Muscle of leg (tissue), 9 donors: Measurements from ENCODE around the gene ANKRD52. TPM values are rescaled to one million over a fixed set of nuclear protein-coding genes. Genes with fewer than 3 reads are reported as not detected.

Source experiments
- polyA plus RNA-seq, 8 donors: library from polyadenylated mRNA; unstranded; fragments of 120-200 nt; gene quantifications; one replicate each; pipeline versions ENCODE4 v1.2.1 to v1.2.3, GENCODE V29; 2013; ENCODE audit warnings: inconsistent platforms in 1 of 8, low replicate concordance in 1 of 8; ENCODE audit not compliant: insufficient read length in 8 of 8, insufficient read depth in 1 of 8
- total RNA-seq: library from RNA; stranded (reverse); fragments of 120-200 nt; gene quantifications from one replicate; pipeline ENCODE4 v1.2.4, GENCODE V29; 2013

Gene ANKRD52
- total and polyA plus RNA-seq, 9 donors, result 8.6 to 22.6 (median 18.8) TPM

Other genes starting within 250 kb of the ANKRD52 start
- 2.2 TPM for gene IKZF4, start 237.3 kb downstream of the ANKRD52 start, total RNA-seq
- gene IKZF4, start 237.3 kb downstream of the ANKRD52 start, polyA plus RNA-seq, result 1 to 10 TPM; 5.0 to 8.7 (median 7.1) TPM
- gene RPS26, start 216.5 kb downstream of the ANKRD52 start, total RNA-seq, result 255 TPM
- 100 to 1,000 TPM in 5 of 8 donors, 10 to 100 TPM in 3; 84.2 to 522 (median 202) TPM for gene RPS26, start 216.5 kb downstream of the ANKRD52 start, polyA plus RNA-seq
- gene ERBB3, start 178.2 kb downstream of the ANKRD52 start, total RNA-seq, result 126 TPM
- 100 to 1,000 TPM; 116 to 224 (median 149) TPM for gene ERBB3, start 178.2 kb downstream of the ANKRD52 start, polyA plus RNA-seq
- gene PA2G4, start 153.8 kb downstream of the ANKRD52 start, total RNA-seq, result 97.2 TPM
- 100 to 1,000 TPM in 7 of 8 donors, 10 to 100 TPM in 1; 97.8 to 128 (median 119) TPM for gene PA2G4, start 153.8 kb downstream of the ANKRD52 start, polyA plus RNA-seq
- gene RPL41, start 141.8 kb downstream of the ANKRD52 start, total RNA-seq, result 9,217 TPM
- gene RPL41, start 141.8 kb downstream of the ANKRD52 start, polyA plus RNA-seq, result 1,000 to 10,000 TPM; 4,607 to 7,530 (median 5,394) TPM
- 4.2 TPM for gene ZC3H10, start 140.1 kb downstream of the ANKRD52 start, total RNA-seq
- 1 to 10 TPM; 4.1 to 7.7 (median 4.8) TPM for gene ZC3H10, start 140.1 kb downstream of the ANKRD52 start, polyA plus RNA-seq
- 63.7 TPM for gene ESYT1, start 130.1 kb downstream of the ANKRD52 start, total RNA-seq
- 10 to 100 TPM; 75.3 to 90.9 (median 86.2) TPM for gene ESYT1, start 130.1 kb downstream of the ANKRD52 start, polyA plus RNA-seq
- gene MYL6B, start 105.8 kb downstream of the ANKRD52 start, total RNA-seq, result 682 TPM
- 1,000 to 10,000 TPM in 2 of 8 donors, 100 to 1,000 TPM in 6; 543 to 1,374 (median 850) TPM for gene MYL6B, start 105.8 kb downstream of the ANKRD52 start, polyA plus RNA-seq
- gene MYL6, start 100.0 kb downstream of the ANKRD52 start, total RNA-seq, result 1,791 TPM
- gene MYL6, start 100.0 kb downstream of the ANKRD52 start, polyA plus RNA-seq, result 1,000 to 10,000 TPM; 1,431 to 2,233 (median 1,647) TPM
- 46.8 TPM for gene SMARCC2, start 68.9 kb downstream of the ANKRD52 start, total RNA-seq
- 10 to 100 TPM; 53.3 to 71.7 (median 55.9) TPM for gene SMARCC2, start 68.9 kb downstream of the ANKRD52 start, polyA plus RNA-seq
- gene RNF41, start 36.5 kb downstream of the ANKRD52 start, total RNA-seq, result 47.5 TPM
- 10 to 100 TPM; 35.5 to 49.3 (median 44.1) TPM for gene RNF41, start 36.5 kb downstream of the ANKRD52 start, polyA plus RNA-seq
- gene NABP2, start 34.0 kb downstream of the ANKRD52 start, total RNA-seq, result 24.1 TPM
- 10 to 100 TPM; 16.1 to 23.6 (median 20.3) TPM for gene NABP2, start 34.0 kb downstream of the ANKRD52 start, polyA plus RNA-seq
- 0.35 TPM for gene SLC39A5, start 28.3 kb downstream of the ANKRD52 start, total RNA-seq
- 10 to 100 TPM in 1 of 8 donors, 1 to 10 TPM in 2, under 1 TPM in 5; 0.32 to 18.5 (median 0.63) TPM for gene SLC39A5, start 28.3 kb downstream of the ANKRD52 start, polyA plus RNA-seq
- 18.9 TPM for gene COQ10A, start 8.6 kb upstream of the ANKRD52 start, total RNA-seq
- 10 to 100 TPM; 13.4 to 34.4 (median 19.0) TPM for gene COQ10A, start 8.6 kb upstream of the ANKRD52 start, polyA plus RNA-seq
- 93.5 TPM for gene CS, start 41.9 kb upstream of the ANKRD52 start, total RNA-seq
- 100 to 1,000 TPM; 174 to 252 (median 214) TPM for gene CS, start 41.9 kb upstream of the ANKRD52 start, polyA plus RNA-seq
- 78.3 TPM for gene CNPY2, start 57.6 kb upstream of the ANKRD52 start, total RNA-seq
- 10 to 100 TPM; 41.5 to 73.0 (median 61.1) TPM for gene CNPY2, start 57.6 kb upstream of the ANKRD52 start, polyA plus RNA-seq
- 39.8 TPM for gene PAN2, start 75.6 kb upstream of the ANKRD52 start, total RNA-seq
- gene PAN2, start 75.6 kb upstream of the ANKRD52 start, polyA plus RNA-seq, result 10 to 100 TPM; 27.9 to 49.6 (median 41.9) TPM
- gene IL23A, start 80.5 kb upstream of the ANKRD52 start, total RNA-seq, result 0.18 TPM
- gene IL23A, start 80.5 kb upstream of the ANKRD52 start, polyA plus RNA-seq, result under 1 TPM; 0.24 to 0.74 (median 0.44) TPM
- 63.4 TPM for gene STAT2, start 101.7 kb upstream of the ANKRD52 start, total RNA-seq
- gene STAT2, start 101.7 kb upstream of the ANKRD52 start, polyA plus RNA-seq, result 10 to 100 TPM; 40.9 to 71.8 (median 59.6) TPM
- gene APOF, start 104.5 kb upstream of the ANKRD52 start, total RNA-seq, result not detected
- gene APOF, start 104.5 kb upstream of the ANKRD52 start, polyA plus RNA-seq, result not detected
- 5.2 TPM for gene TIMELESS, start 191.0 kb upstream of the ANKRD52 start, total RNA-seq
- gene TIMELESS, start 191.0 kb upstream of the ANKRD52 start, polyA plus RNA-seq, result 10 to 100 TPM; 14.5 to 22.8 (median 16.7) TPM
- not detected for gene MIP, start 196.3 kb upstream of the ANKRD52 start, total RNA-seq
- gene MIP, start 196.3 kb upstream of the ANKRD52 start, polyA plus RNA-seq, result under 1 TPM in 4 of 8 donors, not detected in 4; 0.09 to 0.36 (median 0.18) TPM
- gene SPRYD4, start 210.2 kb upstream of the ANKRD52 start, total RNA-seq, result 2.0 TPM
- gene SPRYD4, start 210.2 kb upstream of the ANKRD52 start, polyA plus RNA-seq, result 1 to 10 TPM; 1.4 to 2.7 (median 1.8) TPM
- 0.09 TPM for gene GLS2, start 229.8 kb upstream of the ANKRD52 start, total RNA-seq
- under 1 TPM in 7 of 8 donors, not detected in 1; 0.32 to 0.78 (median 0.41) TPM for gene GLS2, start 229.8 kb upstream of the ANKRD52 start, polyA plus RNA-seq